ENCODE data around the gene ACACA.

Gene ACACA

DNA sequence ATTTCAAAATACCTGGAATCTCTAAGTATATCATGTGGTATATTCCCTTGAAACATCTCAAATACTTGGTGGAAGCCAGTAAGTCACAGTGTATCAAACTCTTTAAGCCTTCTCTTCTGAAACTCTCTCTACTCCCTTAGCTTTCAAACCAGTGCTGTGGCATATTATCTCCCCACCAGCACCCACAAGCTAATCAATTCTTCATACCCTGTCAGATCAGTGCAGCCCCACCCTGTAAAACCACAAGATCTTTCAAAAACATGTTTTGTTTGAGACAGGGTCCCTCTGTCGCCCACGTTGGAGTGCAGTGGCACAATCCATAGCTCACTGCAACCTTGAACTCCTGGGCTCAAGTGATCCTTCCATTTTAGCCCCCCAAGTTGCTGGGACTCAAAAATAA, 122.4 kb downstream of the ACACA start:
- no peak for DNase-seq

DNA sequence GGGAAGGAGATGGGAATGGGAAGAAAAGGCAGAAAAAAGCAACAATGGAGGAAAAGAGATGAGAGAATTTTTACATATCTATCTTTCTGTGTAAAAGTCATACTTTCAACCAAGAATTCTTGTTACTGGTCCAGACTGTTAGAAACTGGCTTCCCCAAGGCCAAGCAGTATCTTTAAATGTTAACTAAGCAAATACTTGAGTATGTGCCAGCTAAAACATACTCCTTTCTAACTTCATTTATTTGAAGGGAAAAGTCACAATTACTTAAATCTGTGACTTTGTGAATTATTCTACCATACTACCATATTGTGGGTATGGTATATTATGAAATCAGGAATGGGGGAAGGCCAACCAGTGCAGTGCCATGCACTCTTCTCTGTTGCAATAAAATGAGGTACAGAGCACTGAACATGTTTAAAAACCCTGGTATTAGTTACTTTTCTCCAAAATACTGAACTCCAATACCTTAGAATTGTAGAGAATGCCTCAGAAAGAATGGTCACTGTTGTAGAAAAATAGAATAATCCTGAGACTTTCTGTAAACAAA, 123.1 kb downstream of the ACACA start:
- DNase-seq = no peak

DNA sequence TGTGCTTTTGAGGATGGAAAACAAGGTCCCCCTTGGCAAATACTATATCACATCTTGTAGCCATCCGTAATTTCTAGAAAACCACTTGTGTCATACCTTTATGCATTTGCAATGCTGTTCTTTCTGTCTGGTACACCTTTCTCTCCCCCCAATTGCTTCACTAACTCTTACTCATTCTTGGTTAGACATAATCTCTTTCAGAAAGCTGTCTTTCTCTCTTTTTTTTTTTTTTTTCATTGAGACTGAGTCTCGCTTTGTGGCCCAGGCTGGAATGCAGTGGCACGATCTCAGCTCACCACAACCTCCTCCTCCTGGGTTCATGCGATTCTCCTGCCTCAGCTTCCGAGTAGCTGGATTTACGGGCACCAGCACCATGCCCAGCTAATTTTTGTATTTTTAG, 125.8 kb downstream of the ACACA start:
- DNase-seq = no peak

DNA sequence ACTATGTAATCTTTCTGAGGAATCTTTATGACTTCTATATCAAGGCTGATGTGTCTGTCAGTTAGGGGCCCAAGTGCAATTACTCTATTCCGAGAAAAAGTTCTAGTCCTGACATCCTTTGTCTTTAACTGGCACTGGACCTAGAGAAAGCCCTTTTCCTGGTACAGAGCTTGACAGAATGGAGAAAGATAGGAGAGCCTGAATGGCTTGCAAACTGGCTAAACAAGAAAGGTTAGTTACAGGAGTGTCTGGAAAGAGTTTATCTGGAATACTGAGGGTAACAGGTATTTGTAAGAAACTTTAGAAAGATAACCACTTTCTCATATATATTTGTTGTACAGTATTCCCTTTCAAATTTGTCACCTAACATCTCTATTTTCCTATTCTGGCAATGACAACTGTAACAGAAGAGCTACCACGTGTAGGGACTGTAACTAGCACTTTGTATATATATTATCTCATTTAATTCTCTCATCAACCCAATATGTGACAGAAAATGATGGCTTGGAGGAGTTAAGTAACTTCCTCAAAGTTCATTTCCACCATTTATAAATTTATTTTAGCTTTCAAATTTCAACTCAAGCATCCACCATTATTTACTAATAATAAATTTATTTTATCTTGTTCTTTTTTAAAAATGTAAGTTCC, 128.3 kb downstream of the ACACA start:
- DNase-seq = no peak

DNA sequence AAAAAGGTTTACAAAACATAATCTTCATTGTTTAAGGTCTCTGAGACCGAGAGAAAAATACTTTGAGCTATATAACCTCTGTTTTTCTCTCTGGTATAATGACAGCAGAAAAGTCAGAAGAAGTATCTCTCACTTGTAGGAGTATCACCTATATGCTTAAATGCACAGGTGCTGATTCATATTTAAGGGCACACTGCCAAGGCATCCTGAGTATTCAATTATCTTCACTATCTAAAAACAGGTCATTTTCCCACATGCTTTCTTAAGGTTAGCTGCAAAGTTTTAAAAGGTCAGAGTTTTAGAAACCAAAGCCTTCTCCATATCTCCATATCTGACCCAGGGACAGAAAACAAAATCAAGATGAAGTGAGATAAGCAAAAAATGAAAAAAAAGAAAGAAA, 130.2 kb downstream of the ACACA start:
- DNase-seq = no peak

DNA sequence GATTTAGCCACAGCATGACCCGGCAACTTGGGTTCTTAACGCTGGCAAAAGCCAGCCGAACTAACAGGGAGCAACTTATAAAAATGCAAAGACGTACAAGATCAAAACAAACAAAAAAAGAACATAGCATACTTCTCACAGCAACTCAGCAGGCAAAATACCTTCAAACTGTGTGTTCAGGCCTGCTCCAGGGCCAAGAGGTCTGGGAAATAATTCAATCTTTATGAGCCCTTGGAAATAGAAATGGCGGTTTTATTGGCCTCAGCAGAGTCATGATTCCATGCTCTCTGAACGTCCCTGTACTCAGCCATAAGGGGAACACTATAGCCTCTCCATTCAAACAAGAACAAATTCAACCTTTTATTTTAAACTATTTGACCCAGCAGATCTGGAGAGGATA, 132.2 kb downstream of the ACACA start:
- no peak for DNase-seq

DNA sequence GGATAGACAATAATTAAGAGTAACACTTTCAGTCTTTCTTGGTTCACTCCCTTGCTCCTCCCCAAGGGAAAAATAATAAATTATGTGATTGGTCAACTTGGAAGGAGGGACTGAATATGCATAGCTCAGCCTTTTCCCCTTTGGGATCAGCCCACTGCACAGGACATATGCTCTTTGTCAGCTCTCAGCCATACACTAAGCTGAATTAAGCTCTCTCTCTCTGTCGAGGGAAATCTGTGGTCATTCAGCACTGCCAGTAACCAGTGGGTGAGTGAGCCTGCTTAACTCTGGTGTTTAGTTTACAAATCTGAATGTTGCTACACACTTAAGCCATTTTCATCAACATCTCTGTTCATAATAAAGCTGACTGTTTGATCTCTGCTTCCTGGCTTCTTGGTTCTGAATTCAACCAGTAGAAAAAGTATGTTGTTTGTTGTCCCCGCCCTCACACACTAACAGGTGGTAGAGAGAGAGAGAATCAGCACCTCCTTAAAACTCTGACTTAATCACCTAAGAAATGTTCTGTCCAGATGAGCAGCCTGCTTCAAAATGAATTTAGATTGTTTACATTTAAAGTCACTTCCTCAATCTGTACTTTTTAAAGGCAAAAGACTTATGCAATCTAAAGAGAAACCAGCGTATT, 133.1 kb downstream of the ACACA start:
- no peak for DNase-seq

DNA sequence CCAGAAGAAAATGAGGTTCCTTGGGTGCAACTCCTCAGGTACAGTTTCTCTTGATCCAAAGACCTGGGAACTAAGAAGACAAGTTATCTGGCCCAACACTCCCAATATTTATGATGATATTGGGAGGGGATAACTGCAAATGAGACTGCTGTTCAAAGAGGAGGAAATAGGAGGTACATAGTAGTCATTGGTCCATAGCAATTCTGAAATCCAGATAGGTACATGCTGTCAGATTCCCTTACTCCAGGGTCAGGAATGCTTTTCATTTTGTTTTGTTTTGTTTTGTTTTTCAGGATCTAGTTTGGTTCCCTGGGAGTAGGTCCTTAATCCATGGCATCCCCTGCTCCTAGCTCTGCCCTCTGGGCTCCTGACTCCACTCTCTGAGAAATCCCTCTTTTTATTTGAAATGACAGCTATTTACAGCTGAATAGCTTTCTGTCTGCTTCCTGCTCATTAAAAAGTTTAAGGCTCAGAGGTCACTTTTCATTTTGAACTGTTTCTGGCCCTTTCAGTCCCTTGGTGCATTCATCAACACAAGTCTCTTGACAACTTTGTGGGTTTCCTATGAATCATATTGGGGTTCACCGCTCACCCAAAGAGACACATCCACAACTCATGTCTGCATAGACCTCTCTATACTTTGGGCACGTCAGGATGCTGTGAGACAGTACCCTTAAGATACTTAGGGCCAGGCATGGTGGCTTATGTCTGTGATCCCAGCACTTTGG, 141.0 kb downstream of the ACACA start:
- no peak for DNase-seq

DNA sequence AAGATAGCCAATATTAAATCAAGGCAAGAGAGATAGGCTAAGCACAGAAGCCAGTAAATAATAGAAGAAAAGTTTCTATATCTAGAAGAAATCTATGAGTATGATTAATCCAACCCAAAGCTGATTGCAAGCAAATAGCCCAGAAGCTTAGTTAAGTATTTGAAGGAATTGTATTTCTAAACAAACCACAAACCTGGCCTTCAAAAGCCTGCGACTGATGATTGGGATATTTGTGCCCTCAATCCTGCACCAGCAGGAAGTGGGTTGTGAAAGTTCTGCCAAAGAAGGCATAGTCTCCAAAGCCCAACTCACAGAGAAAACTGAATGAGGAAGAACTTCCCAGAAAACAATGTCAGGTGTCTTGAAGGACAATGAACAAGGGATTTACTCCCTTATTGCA, 145.3 kb downstream of the ACACA start:
- DNase-seq = no peak

DNA sequence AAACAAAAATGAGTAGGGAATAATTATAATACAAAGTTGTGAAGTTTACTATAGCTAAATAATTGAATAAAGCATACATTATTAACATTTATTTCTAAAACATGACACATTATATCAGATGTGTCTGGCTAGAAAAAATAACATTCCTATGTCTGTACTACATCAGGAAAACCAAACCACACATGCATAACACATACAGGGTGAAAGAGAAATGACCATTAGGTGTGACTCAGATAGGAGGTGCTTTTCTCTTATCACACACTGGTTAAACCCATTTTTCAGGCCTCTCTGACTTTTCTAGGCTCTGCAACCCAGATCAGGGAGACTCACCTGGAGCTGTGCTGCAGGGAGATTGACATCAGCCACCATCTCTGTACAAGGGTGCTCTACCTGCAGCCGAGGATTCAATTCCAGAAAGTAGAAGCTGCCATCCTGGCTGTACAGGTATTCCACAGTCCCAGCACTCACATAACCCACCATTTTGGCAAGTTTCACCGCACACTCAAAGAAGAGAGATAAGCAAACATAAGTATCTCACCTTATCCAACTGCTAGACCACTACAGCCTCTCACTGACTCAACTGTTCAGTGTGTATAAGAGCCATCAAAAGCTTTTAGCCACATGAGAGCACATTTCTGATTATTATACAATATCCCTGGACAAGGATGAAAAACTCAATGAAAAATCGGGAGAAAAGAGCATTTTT, 147.5 kb downstream of the ACACA start:
- no peak for DNase-seq

DNA sequence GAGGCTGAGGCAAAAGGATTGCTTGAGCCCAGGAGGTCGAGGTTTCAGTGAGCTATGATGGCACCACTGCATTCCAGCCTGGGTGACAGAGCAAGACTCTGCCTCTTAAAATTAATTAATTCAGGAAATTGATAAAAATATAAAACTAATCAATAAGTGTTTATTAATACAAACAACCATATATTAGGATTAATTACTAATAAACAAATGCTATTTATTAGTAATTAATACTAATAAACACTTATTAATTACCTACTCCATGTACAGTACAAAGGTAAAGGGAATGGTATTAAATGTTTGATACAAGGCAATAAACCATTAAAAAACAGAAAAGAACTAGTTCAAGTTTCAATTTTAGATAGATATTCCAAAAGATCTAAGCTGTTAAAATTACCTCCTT, 150.0 kb downstream of the ACACA start:
- DNase-seq = no peak

DNA sequence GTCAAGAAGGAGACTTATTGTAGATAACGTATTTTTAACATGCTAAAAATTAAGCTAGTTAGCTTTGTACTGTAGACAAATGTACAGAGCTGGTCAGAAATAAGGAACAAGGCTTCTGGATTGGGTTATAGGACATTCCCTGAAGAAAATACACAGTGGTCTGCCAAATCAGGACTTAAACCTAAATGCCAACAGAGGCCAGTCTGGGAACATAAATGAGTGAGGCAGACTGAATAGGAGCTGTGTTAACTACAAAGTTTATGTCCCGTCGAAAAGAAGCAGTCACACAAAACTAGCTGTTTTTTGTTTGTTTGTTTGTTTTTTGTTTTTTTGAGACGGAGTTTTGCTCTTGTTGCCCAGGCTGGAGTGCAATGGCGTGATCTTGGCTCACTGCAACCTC, 151.2 kb downstream of the ACACA start:
- no peak for DNase-seq

DNA sequence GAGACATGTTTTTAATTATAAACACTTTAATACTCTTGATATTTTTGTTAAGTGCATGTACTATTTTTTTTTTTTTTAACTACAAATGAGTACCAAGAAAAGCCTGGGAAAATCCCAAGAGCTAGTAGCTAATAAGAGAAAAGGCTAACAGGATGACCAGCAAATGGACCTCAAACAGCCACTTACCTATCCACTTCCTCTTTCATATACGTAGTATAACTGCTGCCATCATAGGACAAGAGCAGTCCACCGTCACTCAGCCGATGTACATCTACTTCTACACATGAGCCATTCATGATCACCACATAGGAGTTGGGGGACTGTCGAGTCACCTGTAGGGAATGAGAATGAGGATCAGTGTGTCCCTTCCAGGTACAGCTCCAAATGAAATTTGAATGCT, 158.8 kb downstream of the ACACA start:
- no peak for DNase-seq

DNA sequence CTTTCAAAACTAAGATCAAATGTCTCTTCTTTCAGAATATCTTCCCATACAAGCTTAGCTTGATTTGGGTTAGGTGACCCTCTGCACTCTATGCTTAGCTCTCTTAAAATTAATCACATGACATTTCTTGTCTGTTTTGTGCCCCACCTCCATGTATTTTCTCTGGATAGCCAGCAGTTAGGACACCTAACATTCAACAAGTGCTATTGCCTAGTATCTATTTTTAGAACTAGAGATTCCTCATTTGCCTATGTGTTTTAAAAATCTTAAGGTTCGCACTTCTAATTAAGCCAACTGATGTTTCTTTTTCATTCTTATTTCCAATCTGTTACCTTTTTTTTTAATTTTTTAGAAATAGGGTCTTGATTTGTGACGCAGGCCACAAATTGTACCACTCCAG, 160.6 kb downstream of the ACACA start:
- no peak for DNase-seq

DNA sequence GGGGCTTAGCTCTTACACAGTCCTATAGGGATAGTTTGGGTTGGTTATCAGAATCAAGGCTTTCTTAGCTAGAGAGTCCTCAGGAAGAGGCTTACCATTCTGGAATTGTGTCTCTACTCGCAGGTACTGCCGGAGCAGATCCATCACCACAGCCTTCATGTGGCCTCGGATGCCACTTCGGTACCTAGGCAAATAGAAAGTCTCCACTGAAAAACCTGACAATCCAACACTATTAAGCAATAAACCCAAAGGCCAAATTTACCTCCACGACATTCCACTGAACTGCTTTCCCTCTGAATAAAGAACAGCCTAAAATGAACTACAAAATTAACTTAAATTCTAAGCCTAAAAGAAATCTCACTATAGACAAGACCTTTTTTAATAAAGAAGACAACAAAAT, 166.3 kb downstream of the ACACA start:
- no peak for DNase-seq

DNA sequence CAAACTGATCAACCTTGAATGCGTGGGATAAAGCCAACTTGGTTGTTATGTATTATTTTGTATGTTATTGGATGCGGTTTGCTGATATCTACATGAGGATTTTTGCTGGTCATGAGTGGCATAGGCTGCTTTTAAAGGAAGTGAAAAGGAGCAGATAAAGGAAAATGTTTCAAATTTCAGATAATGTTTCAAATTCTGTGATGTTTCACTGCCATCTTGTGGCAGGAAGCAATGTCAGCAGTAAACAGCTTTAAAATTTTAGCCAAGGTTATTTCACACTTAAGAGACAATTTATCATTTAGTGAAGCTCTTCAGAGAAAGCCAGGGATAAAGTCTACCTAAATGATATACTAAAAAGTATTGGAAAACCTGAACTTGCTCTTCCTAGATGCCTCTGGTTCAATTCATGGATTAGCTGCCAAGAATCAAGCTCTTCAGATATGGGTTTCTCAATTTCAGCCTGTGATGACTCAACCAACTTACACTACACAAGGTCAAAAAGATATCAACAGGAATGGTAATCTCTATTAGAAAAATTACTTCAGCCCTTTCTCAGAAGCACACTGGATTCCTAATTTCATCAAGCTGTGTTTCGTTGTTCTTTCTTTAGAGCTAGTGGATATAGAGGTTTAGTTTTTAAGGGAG, 166.8 kb downstream of the ACACA start:
- DNase-seq = peak in 1 of 2 experiments; percentile 16

DNA sequence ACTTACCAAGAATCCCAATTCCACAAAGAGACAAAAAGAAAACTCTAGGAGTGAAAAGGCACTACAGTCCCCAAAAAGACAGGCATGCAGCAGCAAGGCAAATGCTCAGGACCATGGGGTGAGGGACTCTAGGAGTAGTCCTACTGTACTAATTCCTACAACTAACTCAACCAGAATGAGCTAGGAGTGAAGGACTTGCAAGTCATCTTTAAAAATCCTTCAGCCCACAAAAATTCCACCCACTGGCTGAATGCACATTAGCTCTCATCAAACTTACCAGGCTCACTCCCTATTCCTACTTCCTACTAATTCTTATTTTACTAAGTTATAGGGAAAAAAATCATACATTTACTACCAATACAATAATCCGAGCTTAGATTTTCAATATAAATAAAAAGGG, 172.5 kb downstream of the ACACA start:
- no peak for DNase-seq

DNA sequence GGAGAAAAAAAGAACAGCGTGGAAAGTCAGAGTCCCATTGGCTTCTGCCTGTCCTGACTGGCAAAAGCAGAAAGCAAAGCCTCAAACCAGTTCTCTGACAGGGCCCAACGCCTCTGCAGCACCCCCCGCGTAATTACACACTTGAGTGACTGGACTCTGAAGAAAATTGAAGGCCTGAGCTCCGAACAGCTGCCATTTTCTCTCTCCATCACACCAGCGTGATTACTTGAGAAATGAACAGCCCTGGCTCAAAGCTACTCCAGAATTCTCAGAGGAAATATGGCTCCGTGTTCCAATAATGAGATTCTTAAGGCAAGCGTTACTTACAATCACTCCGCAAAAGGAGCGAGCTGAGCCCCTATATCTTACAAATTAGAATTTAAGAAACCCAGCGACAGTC, 173.6 kb downstream of the ACACA start:
- no peak for DNase-seq

DNA sequence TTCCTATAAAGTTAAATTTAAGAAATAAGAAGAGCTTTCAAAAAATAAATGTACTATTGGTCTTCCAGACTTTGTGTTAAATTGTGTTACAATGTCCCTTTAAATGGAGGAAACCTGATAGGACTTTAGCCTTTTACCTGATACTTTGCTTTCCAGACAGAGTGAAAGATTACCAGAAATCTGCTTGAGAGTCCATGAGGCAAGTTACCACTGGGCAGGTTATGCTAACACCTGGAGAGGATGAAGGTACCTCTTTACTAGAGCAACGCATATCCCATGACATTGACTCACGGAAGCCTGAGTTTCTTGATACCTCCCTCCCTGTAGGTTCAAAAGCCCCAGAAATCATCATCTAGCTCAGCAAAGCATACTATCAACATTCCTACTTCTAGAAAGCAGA, 174.7 kb downstream of the ACACA start:
- no peak for DNase-seq

DNA sequence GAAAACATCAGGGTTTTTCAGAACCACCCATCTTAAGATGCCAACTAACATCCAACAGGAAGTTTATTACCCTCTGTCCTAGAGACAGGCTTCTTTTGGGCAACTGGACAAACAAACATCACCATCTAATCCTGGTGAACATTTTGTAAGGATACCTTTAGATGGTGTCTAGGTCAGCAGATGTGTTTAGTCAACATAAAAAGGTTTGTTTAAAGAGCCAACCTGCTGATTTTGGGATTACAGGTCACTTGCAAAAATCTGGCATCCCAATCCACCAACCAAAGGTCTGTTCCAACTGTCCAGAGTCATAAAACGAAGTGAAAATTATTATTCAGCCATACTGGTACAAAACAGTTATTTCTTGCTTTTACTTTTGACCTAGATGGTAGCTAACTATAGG, 176.0 kb downstream of the ACACA start:
- DNase-seq = no peak

DNA sequence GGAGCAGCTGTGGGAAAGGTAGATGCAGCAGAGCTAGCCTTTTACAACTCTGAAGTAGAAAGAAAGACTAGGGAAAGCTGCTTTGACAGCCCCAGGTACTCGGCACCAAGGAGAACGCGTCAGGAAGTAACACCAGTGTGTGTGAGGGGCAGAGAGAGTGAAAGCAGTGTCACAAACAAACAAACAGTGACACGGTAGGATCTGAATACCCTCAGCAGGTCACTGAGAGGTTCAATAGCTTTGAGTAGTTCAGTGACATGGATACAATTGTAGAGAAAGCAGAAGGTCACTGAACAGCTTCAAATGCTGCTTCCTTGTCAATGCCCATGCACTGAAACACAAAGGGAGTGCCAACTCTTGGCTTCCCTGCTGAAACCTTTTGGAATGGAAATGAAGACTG, 181.2 kb downstream of the ACACA start:
- no peak for DNase-seq

DNA sequence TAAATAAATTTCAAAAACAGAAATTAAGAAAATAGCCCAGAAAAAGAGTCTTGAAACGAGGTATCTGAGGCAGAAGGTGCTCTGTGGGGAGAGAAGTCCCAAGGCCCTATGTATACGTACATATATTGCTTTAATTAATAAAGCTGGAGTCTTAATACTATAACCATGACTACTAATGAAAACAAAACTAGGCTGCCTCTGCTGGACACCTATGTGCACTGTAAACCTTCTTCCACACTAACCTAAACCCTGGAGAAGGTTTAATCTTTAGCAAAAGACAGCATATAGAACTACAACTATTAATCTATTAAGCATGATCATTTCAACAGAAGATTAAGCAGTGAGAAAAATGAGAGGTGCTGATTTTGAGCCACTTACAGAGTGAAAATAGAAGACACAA, 184.8 kb downstream of the ACACA start:
- DNase-seq = no peak

DNA sequence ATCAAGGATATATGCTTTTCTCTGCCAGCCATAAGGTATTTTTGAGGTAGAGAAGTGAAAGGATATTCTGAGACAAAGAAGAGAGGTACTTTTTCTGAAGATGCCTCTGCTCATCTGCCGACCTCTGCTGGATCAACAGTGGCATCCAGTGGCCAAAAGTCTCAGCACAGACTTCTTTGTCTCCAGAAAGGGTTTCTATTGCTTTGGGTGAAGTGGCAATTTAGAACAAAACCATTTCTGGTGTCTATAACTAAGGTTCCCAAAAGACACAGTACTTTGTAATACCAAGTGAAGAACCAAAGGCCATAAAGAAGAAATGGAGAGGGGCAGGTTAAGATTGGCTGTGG, 186.1 kb downstream of the ACACA start:
- peak in 1 of 2 experiments; percentile 5 for DNase-seq

All from NCI-H446 (cell line).